B cell (primary cell): ENCODE results near the gene TDRKH. TPM values are rescaled to one million over a fixed set of nuclear protein-coding genes. Genes with fewer than 3 reads are reported as not detected.

Experiments
- ATAC-seq: fragments of 200-7000 bp; cut with Tn5 transposase; one replicate; pipeline ENCODE4 v1.10.0; 2021; ENCODE audit warnings: low read depth, mild to moderate bottlenecking, moderate number of reproducible peaks, moderate library complexity
- CTCF ChIA-PET: fragments of 350-600 bp; sonication (Branson Sonifier 250); formaldehyde crosslinking; loops from one replicate; lab custom pipeline; 2021; ENCODE audit warnings: antibody characterized with exemption, inconsistent platforms; lab: Charles Lee
- POLR2A ChIA-PET: fragments of 350-600 bp; sonication (Branson Sonifier 250); formaldehyde crosslinking; loops from one replicate; lab custom pipeline; 2021; ENCODE audit warnings: antibody characterized with exemption; lab: Charles Lee
- DNase-seq: peaks from one replicate; pipeline ENCODE4 v3.0.0; 2013
- H2AFZ ChIP-seq: 2 replicates; pipeline ENCODE4 v1.6.1; 2012; ENCODE audit warnings: mild to moderate bottlenecking, low read depth, low read length; ENCODE audit not compliant: insufficient read depth, poor library complexity, severe bottlenecking
- H3K27ac ChIP-seq, 2 donors: 1 replicate in 1 of 2; 2 replicates in 1 of 2; pipeline ENCODE4 v1.5.1; 2012 to 2013; ENCODE audit warnings: low read length in 2 of 2, mild to moderate bottlenecking in 2 of 2, moderate library complexity in 1 of 2
- H3K27me3 ChIP-seq, 4 experiments: fragments of 200-600 bp in 1 of 4; sonication (generic) in 1 of 4; replicated peaks in 1 of 4; 1 replicate in 2 of 4; 2 replicates in 2 of 4; pipeline versions ENCODE4 v1.6.1 to v1.7.0; 2013 to 2016; ENCODE audit warnings: low read length in 3 of 4, mild to moderate bottlenecking in 2 of 4, mixed read lengths in 1 of 4, moderate library complexity in 1 of 4; ENCODE audit not compliant: insufficient read depth in 4 of 4, control insufficient read depth in 3 of 4; ENCODE audit errors: control extremely low read depth in 1 of 4
- H3K36me3 ChIP-seq, 2 experiments: replicated peaks in 1 of 2; 1 replicate in 1 of 2; 2 replicates in 1 of 2; pipeline versions ENCODE4 v1.6.1 to v1.7.1; 2013; ENCODE audit warnings: low read length in 1 of 2; ENCODE audit not compliant: insufficient read depth in 2 of 2, control insufficient read depth in 1 of 2; ENCODE audit errors: control extremely low read depth in 1 of 2, extremely low read depth in 1 of 2
- H3K4me1 ChIP-seq, 2 donors: fragments of 200-600 bp in 1 of 2; sonication (generic) in 1 of 2; 1 replicate in 1 of 2; 2 replicates in 1 of 2; pipeline versions ENCODE4 v1.5.1 to v1.6.1; 2013 to 2017; ENCODE audit warnings: low read length in 2 of 2; ENCODE audit not compliant: control insufficient read depth in 2 of 2, insufficient read depth in 2 of 2
- H3K4me2 ChIP-seq: replicated peaks from 2 replicates; pipeline ENCODE3; 2012; ENCODE audit warnings: mild to moderate bottlenecking, low read depth, low read length; ENCODE audit not compliant: poor library complexity, severe bottlenecking
- H3K4me3 ChIP-seq, 5 experiments: fragments of 200-600 bp in 1 of 5; sonication (generic) in 1 of 5; 1 replicate in 3 of 5; 2 replicates in 2 of 5; pipeline versions ENCODE4 v1.5.1 to v1.7.0; 2011 to 2016; ENCODE audit warnings: low read length in 4 of 5, mild to moderate bottlenecking in 4 of 5, low read depth in 2 of 5, control low read depth in 1 of 5, moderate library complexity in 1 of 5; ENCODE audit not compliant: insufficient read depth in 1 of 5; ENCODE audit errors: control extremely low read depth in 1 of 5, extremely low read depth in 1 of 5
- H3K79me2 ChIP-seq: fragments of 200-600 bp; sonication (generic); one replicate; pipeline ENCODE4 v1.6.0; 2016; ENCODE audit warnings: low read length; ENCODE audit not compliant: control insufficient read depth, insufficient read depth
- H3K9ac ChIP-seq: fragments of 200-600 bp; sonication (generic); 2 replicates; pipeline ENCODE4 v1.6.1; 2017; ENCODE audit warnings: mild to moderate bottlenecking, low read length, moderate library complexity
- H3K9me3 ChIP-seq, 3 donors: one replicate each; pipeline versions ENCODE4 v1.6.1 to v1.7.1; 2013; ENCODE audit warnings: low read length in 2 of 3; ENCODE audit not compliant: control insufficient read depth in 2 of 3, insufficient read depth in 1 of 3; ENCODE audit errors: control extremely low read depth in 1 of 3
- H4K20me1 ChIP-seq: 2 replicates; pipeline ENCODE4 v1.6.0; 2012; ENCODE audit warnings: mild to moderate bottlenecking, low read length; ENCODE audit not compliant: insufficient read depth, control insufficient read depth, poor library complexity, severe bottlenecking
- H3K27ac Mint-ChIP-seq: one replicate; pipeline ENCODE4 v1.8.0; 2021; ENCODE audit warnings: mixed read lengths
- H3K27me3 Mint-ChIP-seq: one replicate; pipeline ENCODE4 v1.8.0; 2021; ENCODE audit warnings: mixed read lengths
- H3K4me1 Mint-ChIP-seq: one replicate; pipeline ENCODE4 v1.8.0; 2021; ENCODE audit warnings: mixed read lengths
- H3K4me3 Mint-ChIP-seq: one replicate; pipeline ENCODE4 v1.8.0; 2021; ENCODE audit warnings: mixed read lengths
- H3K9me3 Mint-ChIP-seq: one replicate; pipeline ENCODE4 v1.8.0; 2022; ENCODE audit warnings: mixed read lengths; ENCODE audit not compliant: insufficient read depth
- CTCF ChIP-seq: fragments of 200-600 bp; IDR thresholded peaks from one replicate; pipeline ENCODE4 v1.8.0; 2022; ENCODE audit warnings: antibody characterized with exemption, mild to moderate bottlenecking
- EZH2 ChIP-seq: IDR thresholded peaks from 2 replicates; pipeline ENCODE4 v1.6.1; 2012; ENCODE audit warnings: borderline replicate concordance, low read depth, mild to moderate bottlenecking, moderate library complexity, low read length; ENCODE audit not compliant: insufficient read depth, poor library complexity, severe bottlenecking
- WGBS: methylation state at CpG from one replicate; pipeline ENCODE4 v1.1.5; 2013; ENCODE audit warnings: missing lambda C conversion rate; ENCODE audit not compliant: insufficient coverage; 5-methylcytosine and 5-hydroxymethylcytosine counted together
- intact Hi-C: fragments of 100-400 bp; cut with micrococcal nuclease; formaldehyde crosslinking; loops from one replicate; pipeline ENCODE4 v1.10.0; 2022
- polyA plus RNA-seq: library from polyadenylated mRNA; depleted of rRNA; stranded (reverse); fragments of >200 nt; gene quantifications from 2 replicates; pipeline ENCODE4 v1.2.3, GENCODE V29; 2012
- total RNA-seq, 2 donors: library from RNA; stranded (reverse); fragments of 120-200 nt in 1 of 2; gene quantifications; 1 replicate in 1 of 2; 2 replicates in 1 of 2; pipeline versions ENCODE4 v1.2.3 to v1.2.4, GENCODE V29; 2013 to 2022

Gene TDRKH
- total and polyA plus RNA-seq, 2 donors (not counting 1 experiment from before 2014, with no cell fraction given): 2.0 to 13.3 TPM

- H3K27ac ChIP-seq: no peak overlapping the region
- H3K9ac ChIP-seq: no peak overlapping the region
- WGBS: 27% methylated on average over 5 of the region's 9 CpGs
- H3K36me3 ChIP-seq: no peaks in the 10 kb centered on the region
- no peak overlapping the region for H3K4me3 ChIP-seq
- H3K27me3 ChIP-seq: peaks cover 0 to 27% (median 3%) of the 10 kb centered on the region in 4 experiments
- no peaks in the 10 kb centered on the region for H4K20me1 ChIP-seq
- Mint-ChIP-seq H3K27me3 (peaks cover 30% of the 10 kb centered on the region), H3K27ac (no peak overlapping the region), H3K4me1 (peaks cover 12% of the 10 kb centered on the region), H3K9me3 (no peaks in the 10 kb centered on the region), H3K4me3 (no peak overlapping the region)
- no peak overlapping the region for H3K4me2 ChIP-seq
- POLR2A ChIA-PET: no interaction called here
- intact Hi-C loops: no loop called here
- no peaks in the 10 kb centered on the region for H3K79me2 ChIP-seq
- H3K9me3 ChIP-seq: no peaks in the 10 kb centered on the region
- ATAC-seq (no peak), DNase-seq (no peak)
- peaks cover 7 to 13% of the 10 kb centered on the region in 2 donors for H3K4me1 ChIP-seq
- no peak overlapping the region for H2AFZ ChIP-seq
- CTCF ChIA-PET: interaction anchor here (1.3 kb wide), 1 partner anchor 9 kb away, joined by 5 read pairs; no protein-coding TSS in a partner anchor
- TF ChIP-seq EZH2 (no peak), CTCF (no peak)
Observed at GRCh38 chr1:151827853-151828252, 37.6 kb upstream of the TDRKH start.

GRCh38 chr1:151825751-151826660, 35.7 kb upstream of the TDRKH start:
- Histone ChIP-seq H3K4me2 (no peak overlapping the region), H2AFZ (no peak overlapping the region), H3K9me3 (no peaks in the 10 kb centered on the region), H3K27ac (no peak overlapping the region), H3K79me2 (no peaks in the 10 kb centered on the region), H3K9ac (no peak overlapping the region), H3K4me3 (no peak overlapping the region), H3K27me3 (peaks cover 0 to 27% (median 3%) of the 10 kb centered on the region in 4 experiments), H4K20me1 (no peaks in the 10 kb centered on the region), H3K4me1 (peaks cover 7 to 13% of the 10 kb centered on the region in 2 donors), H3K36me3 (no peaks in the 10 kb centered on the region)
- 69% methylated on average over 15 of the region's 21 CpGs for WGBS
- no peak for ATAC-seq
- CTCF ChIA-PET: no interaction called here
- intact Hi-C loops: no loop called here
- Mint-ChIP-seq H3K27ac (no peak overlapping the region), H3K4me3 (no peak overlapping the region), H3K9me3 (no peaks in the 10 kb centered on the region), H3K4me1 (peaks cover 12% of the 10 kb centered on the region), H3K27me3 (peaks cover 30% of the 10 kb centered on the region)
- POLR2A ChIA-PET: no interaction called here
- no peak for DNase-seq
- TF ChIP-seq EZH2: no peak
